ES-I3 (cell line): Measurements from ENCODE around the gene HMGCLL1.

Experiments
- H3K36me3 ChIP-seq: 2 replicates; pipeline ENCODE4 v1.6.1; 2013; ENCODE audit warnings: mild to moderate bottlenecking, low read length, control low read depth, moderate library complexity; ENCODE audit not compliant: insufficient read depth
- H3K4me1 ChIP-seq: 2 replicates; pipeline ENCODE4 v1.6.1; 2013; ENCODE audit warnings: mild to moderate bottlenecking, control low read depth, low read length; ENCODE audit not compliant: insufficient read depth
- H3K9ac ChIP-seq: 2 replicates; pipeline ENCODE4 v1.6.1; 2013; ENCODE audit warnings: low read depth, mild to moderate bottlenecking, low read length, moderate library complexity
- H3K9me3 ChIP-seq: 2 replicates; pipeline ENCODE4 v1.6.1; 2013; ENCODE audit warnings: mild to moderate bottlenecking, low read length, moderate library complexity; ENCODE audit not compliant: control insufficient read depth, insufficient read depth

The HMGCLL1 gene

GRCh38 chr6:55447891-55448290 lies 131.1 kb downstream of the HMGCLL1 start:
- H3K4me1 ChIP-seq: no peaks in the 10 kb centered on the region
- no peaks in the 10 kb centered on the region for H3K9me3 ChIP-seq
- H3K9ac ChIP-seq: no peak overlapping the region
- no peaks in the 10 kb centered on the region for H3K36me3 ChIP-seq

GRCh38 chr6:55445648-55446204 lies 133.3 kb downstream of the HMGCLL1 start:
- H3K4me1 ChIP-seq: no peaks in the 10 kb centered on the region
- H3K9ac ChIP-seq: no peak overlapping the region
- no peaks in the 10 kb centered on the region for H3K36me3 ChIP-seq
- H3K9me3 ChIP-seq: no peaks in the 10 kb centered on the region

GRCh38 chr6:55443238-55444134 lies 135.5 kb downstream of the HMGCLL1 start:
- no peaks in the 10 kb centered on the region for H3K4me1 ChIP-seq
- H3K9me3 ChIP-seq: no peaks in the 10 kb centered on the region
- H3K9ac ChIP-seq: no peak overlapping the region
- H3K36me3 ChIP-seq: no peaks in the 10 kb centered on the region

- Histone ChIP-seq H3K9ac (no peak overlapping the region), H3K4me1 (peaks cover 8% of the 10 kb centered on the region; the same call in 1 of the 2 replicates), H3K9me3 (no peaks in the 10 kb centered on the region), H3K36me3 (no peaks in the 10 kb centered on the region)
Observed at GRCh38 chr6:55438203-55438602, 140.8 kb downstream of the HMGCLL1 start.

- Histone ChIP-seq H3K36me3 (no peaks in the 10 kb centered on the region), H3K9me3 (no peaks in the 10 kb centered on the region), H3K4me1 (peaks cover 9% of the 10 kb centered on the region; the same call in 1 of the 2 replicates), H3K9ac (no peak overlapping the region)
Observed at GRCh38 chr6:55437141-55437540, 141.9 kb downstream of the HMGCLL1 start.

GRCh38 chr6:55433446-55434130 lies 145.4 kb downstream of the HMGCLL1 start:
- H3K9me3 ChIP-seq: no peaks in the 10 kb centered on the region
- no peak overlapping the region for H3K9ac ChIP-seq
- no peaks in the 10 kb centered on the region for H3K36me3 ChIP-seq
- H3K4me1 ChIP-seq: peaks cover 9% of the 10 kb centered on the region; the same call in 1 of the 2 replicates

GRCh38 chr6:55423933-55424332 lies 155.1 kb downstream of the HMGCLL1 start:
- Histone ChIP-seq H3K9me3 (no peaks in the 10 kb centered on the region), H3K36me3 (no peaks in the 10 kb centered on the region), H3K9ac (no peak overlapping the region), H3K4me1 (no peaks in the 10 kb centered on the region)

- Histone ChIP-seq H3K4me1 (no peaks in the 10 kb centered on the region), H3K36me3 (no peaks in the 10 kb centered on the region)
Observed at GRCh38 chr6:55410674-55411073, 168.3 kb downstream of the HMGCLL1 start.

GRCh38 chr6:55405474-55406235 lies 173.3 kb downstream of the HMGCLL1 start:
- Histone ChIP-seq H3K9ac (no peak overlapping the region), H3K36me3 (no peaks in the 10 kb centered on the region)

More at GRCh38 chr6:55410674-55411073, 168.3 kb downstream of the HMGCLL1 start:
- Histone ChIP-seq H3K9ac (no peak overlapping the region), H3K9me3 (no peaks in the 10 kb centered on the region; the same call in 1 of the 2 replicates)

GRCh38 chr6:55399351-55399750 lies 179.6 kb downstream of the HMGCLL1 start:
- Histone ChIP-seq H3K9me3 (no peaks in the 10 kb centered on the region), H3K36me3 (no peaks in the 10 kb centered on the region), H3K4me1 (no peaks in the 10 kb centered on the region), H3K9ac (no peak overlapping the region)

More at GRCh38 chr6:55405474-55406235, 173.3 kb downstream of the HMGCLL1 start:
- H3K4me1 ChIP-seq: no peaks in the 10 kb centered on the region
- H3K9me3 ChIP-seq: no peaks in the 10 kb centered on the region

GRCh38 chr6:55397986-55398385 lies 181.0 kb downstream of the HMGCLL1 start:
- Histone ChIP-seq H3K9me3 (no peaks in the 10 kb centered on the region), H3K9ac (no peak overlapping the region), H3K4me1 (no peaks in the 10 kb centered on the region), H3K36me3 (no peaks in the 10 kb centered on the region)

- Histone ChIP-seq H3K9ac (no peak overlapping the region), H3K36me3 (no peaks in the 10 kb centered on the region), H3K4me1 (no peaks in the 10 kb centered on the region), H3K9me3 (no peaks in the 10 kb centered on the region)
Observed at GRCh38 chr6:55395871-55396270, 183.1 kb downstream of the HMGCLL1 start.

GRCh38 chr6:55388211-55388610 lies 190.8 kb downstream of the HMGCLL1 start:
- Histone ChIP-seq H3K36me3 (no peaks in the 10 kb centered on the region), H3K9me3 (no peaks in the 10 kb centered on the region), H3K4me1 (no peaks in the 10 kb centered on the region; the same call in 1 of the 2 replicates), H3K9ac (no peak overlapping the region)
